K562 (cell line): ENCODE measurements around the gene MMP17. TPM values are rescaled to one million over a fixed set of nuclear protein-coding genes. Genes with fewer than 3 reads are reported as not detected.

Source experiments
- BRD4 ChIP-seq: fragments of 200-600 bp; sonication (generic); IDR thresholded peaks from 2 replicates; pipeline ENCODE4 v1.6.1; 2017; ENCODE audit warnings: inconsistent platforms
- HDGF ChIP-seq: fragments of 450-650 bp; IDR thresholded peaks from 2 replicates; pipeline ENCODE4 v1.6.1; 2016
- NCOA1 ChIP-seq: fragments of 450-650 bp; IDR thresholded peaks from 2 replicates; pipeline ENCODE4 v1.6.1; 2016; ENCODE audit warnings: low read depth
- PHB2 ChIP-seq: fragments of 450-650 bp; IDR thresholded peaks from 2 replicates; pipeline ENCODE4 v1.6.1; 2017; ENCODE audit warnings: low read depth
- ZNF561 ChIP-seq: fragments of 450-650 bp; formaldehyde crosslinking; conservative IDR thresholded peaks from 2 replicates; pipeline ENCODE4 v1.4.0; 2020; ENCODE audit warnings: mild to moderate bottlenecking, moderate library complexity
- polyA plus RNA-seq, 8 experiments: library from polyadenylated mRNA; depleted of rRNA in 4 of 8; stranded (reverse) in 5 of 8; unstranded in 3 of 8; fragments of >200 nt; fragmentation: Nextera tagmentation in 2 of 8; fragmentation: Illumina TruSeq in 1 of 8; extraction: Ambion mirVana in 2 of 8; extraction: Trizol in 1 of 8; gene quantifications; 2 replicates each; pipeline versions ENCODE4 v1.2.1 to v1.2.3, GENCODE V29; 2011 to 2014; ENCODE audit warnings: inconsistent platforms in 1 of 8, missing spikeins in 1 of 8
- total RNA-seq, 7 experiments: library from RNA; depleted of rRNA in 6 of 7; stranded (reverse); fragments of >200 nt in 6 of 7; fragmentation: Illumina TruSeq in 2 of 7; extraction: Trizol in 2 of 7; gene quantifications; 2 replicates each; pipeline versions ENCODE4 v1.2.1 to v1.2.3, GENCODE V29; 2011 to 2021; ENCODE audit warnings: low replicate concordance in 1 of 7
- TF ChIP-seq, protein P1 (sequence below), 2 experiments: fragments of 450-650 bp in 1 of 2; sonication (generic) in 1 of 2; formaldehyde crosslinking in 1 of 2; IDR thresholded peaks; 2 replicates each; pipeline versions ENCODE4 v1.7.1 to v1.9.0; 2016 to 2022; ENCODE audit warnings: inconsistent platforms in 1 of 2, mild to moderate bottlenecking in 1 of 2, missing genetic modification reagents in 1 of 2
- TF ChIP-seq, protein P2 (sequence below): sonication (generic); formaldehyde crosslinking; IDR thresholded peaks from 2 replicates; pipeline ENCODE4 v1.8.0; 2022; ENCODE audit warnings: mild to moderate bottlenecking, missing genetic modification reagents

MMP17 gene
- total and polyA plus RNA-seq, 9 of the 15 experiments (the other 6 are each of a cell fraction or from before 2014, with no cell fraction given): 1.1 to 21.2 (median 17.1) TPM; not detected in 2

DNA sequence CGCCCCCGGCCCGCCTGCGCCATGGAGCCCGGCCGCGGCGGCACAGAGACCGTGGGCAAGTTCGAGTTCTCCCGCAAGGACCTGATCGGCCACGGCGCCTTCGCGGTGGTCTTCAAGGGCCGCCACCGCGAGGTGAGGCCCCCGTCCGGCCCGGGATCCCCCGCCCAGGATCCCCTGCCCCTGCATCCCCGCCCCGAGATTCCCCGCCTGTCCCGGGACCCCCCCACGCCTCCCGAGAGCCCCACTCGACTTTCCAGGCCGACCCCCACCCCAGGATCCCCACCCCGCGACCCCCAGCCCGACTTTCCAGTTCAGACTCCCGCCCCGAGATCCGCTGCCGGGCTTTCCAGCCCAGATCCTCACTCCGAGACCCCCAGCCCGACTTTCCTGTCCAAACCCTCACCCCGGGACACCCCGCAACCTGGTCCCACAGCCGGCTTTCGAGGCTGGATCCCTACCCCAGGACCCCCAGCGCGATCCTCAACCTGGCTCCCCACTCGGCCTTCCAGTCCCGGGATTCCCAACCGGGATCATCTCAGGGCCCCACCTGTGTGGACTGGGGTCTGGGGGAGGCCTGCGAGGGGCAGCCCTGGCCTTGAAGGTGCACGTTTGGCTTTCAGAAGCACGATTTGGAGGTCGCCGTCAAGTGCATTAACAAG, 66.9 kb downstream of the MMP17 start (continued):
- TF ChIP-seq, protein P1, sequence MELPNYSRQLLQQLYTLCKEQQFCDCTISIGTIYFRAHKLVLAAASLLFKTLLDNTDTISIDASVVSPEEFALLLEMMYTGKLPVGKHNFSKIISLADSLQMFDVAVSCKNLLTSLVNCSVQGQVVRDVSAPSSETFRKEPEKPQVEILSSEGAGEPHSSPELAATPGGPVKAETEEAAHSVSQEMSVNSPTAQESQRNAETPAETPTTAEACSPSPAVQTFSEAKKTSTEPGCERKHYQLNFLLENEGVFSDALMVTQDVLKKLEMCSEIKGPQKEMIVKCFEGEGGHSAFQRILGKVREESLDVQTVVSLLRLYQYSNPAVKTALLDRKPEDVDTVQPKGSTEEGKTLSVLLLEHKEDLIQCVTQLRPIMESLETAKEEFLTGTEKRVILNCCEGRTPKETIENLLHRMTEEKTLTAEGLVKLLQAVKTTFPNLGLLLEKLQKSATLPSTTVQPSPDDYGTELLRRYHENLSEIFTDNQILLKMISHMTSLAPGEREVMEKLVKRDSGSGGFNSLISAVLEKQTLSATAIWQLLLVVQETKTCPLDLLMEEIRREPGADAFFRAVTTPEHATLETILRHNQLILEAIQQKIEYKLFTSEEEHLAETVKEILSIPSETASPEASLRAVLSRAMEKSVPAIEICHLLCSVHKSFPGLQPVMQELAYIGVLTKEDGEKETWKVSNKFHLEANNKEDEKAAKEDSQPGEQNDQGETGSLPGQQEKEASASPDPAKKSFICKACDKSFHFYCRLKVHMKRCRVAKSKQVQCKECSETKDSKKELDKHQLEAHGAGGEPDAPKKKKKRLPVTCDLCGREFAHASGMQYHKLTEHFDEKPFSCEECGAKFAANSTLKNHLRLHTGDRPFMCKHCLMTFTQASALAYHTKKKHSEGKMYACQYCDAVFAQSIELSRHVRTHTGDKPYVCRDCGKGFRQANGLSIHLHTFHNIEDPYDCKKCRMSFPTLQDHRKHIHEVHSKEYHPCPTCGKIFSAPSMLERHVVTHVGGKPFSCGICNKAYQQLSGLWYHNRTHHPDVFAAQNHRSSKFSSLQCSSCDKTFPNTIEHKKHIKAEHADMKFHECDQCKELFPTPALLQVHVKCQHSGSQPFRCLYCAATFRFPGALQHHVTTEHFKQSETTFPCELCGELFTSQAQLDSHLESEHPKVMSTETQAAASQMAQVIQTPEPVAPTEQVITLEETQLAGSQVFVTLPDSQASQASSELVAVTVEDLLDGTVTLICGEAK (IDR thresholded peaks at IDR 0.05): 0 out of 2 replicates have a peak, but pooled peaks have one; percentile 23
- TF ChIP-seq, protein P1 (CRISPR knock-in tag; IDR thresholded peaks at IDR 0.05): no peak
- 0 out of 2 replicates have a peak, but pooled peaks have one; percentile 5 for TF ChIP-seq HDGF
- TF ChIP-seq, protein P2, sequence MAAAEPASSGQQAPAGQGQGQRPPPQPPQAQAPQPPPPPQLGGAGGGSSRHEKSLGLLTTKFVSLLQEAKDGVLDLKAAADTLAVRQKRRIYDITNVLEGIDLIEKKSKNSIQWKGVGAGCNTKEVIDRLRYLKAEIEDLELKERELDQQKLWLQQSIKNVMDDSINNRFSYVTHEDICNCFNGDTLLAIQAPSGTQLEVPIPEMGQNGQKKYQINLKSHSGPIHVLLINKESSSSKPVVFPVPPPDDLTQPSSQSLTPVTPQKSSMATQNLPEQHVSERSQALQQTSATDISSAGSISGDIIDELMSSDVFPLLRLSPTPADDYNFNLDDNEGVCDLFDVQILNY (CRISPR knock-in tag): no peak
- TF ChIP-seq BRD4: no peak
- TF ChIP-seq ZNF561 (CRISPR knock-in tag): no peak
- no peak for TF ChIP-seq NCOA1
- TF ChIP-seq PHB2: no peak
